Pulmonary artery endothelial cell (primary cell): Measurements from ENCODE around the gene ALPP. TPM values are rescaled to one million over a fixed set of nuclear protein-coding genes. Genes with fewer than 3 reads are reported as not detected.
"Not testable (repeated sequence)": the region's sequence is repeated elsewhere in the genome, so short reads cannot be mapped to it uniquely, and the experiment has no call there.

ENCODE experiments used
- DNase-seq: peaks from one replicate; pipeline ENCODE4 v3.0.0-alpha.2; 2011; ENCODE audit warnings: low read depth, low spot score
- total RNA-seq: library from RNA; depleted of rRNA; stranded (reverse); fragments of >200 nt; gene quantifications from 2 replicates; pipeline ENCODE4 v1.2.3, GENCODE V29; 2014

Gene ALPP
- total RNA-seq, 1 donor from 2014 or later: not detected

DNA sequence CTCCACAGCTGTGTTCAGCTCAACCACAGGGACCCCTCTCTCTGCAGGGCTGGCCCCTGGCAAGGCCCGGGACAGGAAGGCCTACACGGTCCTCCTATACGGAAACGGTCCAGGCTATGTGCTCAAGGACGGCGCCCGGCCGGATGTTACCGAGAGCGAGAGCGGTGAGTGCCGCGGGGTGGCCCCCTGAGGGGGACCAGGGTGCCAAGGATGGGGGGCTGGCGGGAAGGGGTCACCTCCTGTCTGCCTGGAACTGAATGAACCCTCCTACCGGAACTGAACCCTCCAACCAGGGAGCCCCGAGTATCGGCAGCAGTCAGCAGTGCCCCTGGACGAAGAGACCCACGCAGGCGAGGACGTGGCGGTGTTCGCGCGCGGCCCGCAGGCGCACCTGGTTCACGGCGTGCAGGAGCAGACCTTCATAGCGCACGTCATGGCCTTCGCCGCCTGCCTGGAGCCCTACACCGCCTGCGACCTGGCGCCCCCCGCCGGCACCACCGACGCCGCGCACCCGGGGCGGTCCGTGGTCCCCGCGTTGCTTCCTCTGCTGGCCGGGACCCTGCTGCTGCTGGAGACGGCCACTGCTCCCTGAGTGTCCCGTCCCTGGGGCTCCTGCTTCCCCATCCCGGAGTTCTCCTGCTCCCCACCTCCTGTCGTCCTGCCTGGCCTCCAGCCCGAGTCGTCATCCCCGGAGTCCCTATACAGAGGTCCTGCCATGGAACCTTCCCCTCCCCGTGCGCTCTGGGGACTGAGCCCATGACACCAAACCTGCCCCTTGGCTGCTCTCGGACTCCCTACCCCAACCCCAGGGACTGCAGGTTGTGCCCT lies 2.9 kb downstream of the ALPP start:
- not testable (repeated sequence) for DNase-seq

DNA sequence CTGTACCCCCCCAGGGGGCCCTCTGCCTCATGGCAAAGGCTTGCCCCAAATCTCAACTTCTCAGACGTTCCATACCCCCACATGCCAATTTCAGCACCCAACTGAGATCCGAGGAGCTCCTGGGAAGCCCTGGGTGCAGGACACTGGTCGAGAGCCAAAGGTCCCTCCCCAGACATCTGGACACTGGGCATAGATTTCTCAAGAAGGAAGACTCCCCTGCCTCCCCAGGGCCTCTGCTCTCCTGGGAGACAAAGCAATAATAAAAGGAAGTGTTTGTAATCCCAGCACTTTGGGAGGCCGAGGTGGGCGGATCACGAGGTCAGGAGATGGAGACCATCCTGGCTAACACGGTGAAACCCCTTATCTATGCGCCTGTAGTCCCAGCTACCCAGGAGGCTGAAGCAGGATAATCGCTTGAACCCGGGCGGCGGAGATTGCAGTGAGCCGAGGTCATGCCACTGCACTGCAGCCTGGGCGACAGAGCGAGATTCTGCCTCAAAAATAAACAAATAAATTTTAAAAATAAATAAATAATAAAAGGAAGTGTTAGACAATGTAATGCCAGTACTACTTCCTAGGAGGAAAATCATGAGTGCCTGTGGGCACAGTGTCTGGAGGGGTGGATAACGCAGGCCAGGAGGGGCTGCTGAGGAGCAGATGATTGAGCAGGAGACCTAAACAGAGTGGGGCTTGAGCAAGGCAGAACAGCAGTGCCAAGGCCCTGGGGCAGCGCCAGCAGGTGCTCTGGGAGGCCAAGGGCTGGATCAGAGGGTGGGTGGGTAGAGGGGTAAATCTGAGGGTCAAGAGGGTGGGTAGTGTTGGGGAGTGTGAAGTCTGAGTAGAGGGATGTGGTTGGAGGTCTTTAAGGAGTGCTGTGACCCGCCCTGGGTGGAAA lies 4.0 kb downstream of the ALPP start:
- no peak for DNase-seq

DNA sequence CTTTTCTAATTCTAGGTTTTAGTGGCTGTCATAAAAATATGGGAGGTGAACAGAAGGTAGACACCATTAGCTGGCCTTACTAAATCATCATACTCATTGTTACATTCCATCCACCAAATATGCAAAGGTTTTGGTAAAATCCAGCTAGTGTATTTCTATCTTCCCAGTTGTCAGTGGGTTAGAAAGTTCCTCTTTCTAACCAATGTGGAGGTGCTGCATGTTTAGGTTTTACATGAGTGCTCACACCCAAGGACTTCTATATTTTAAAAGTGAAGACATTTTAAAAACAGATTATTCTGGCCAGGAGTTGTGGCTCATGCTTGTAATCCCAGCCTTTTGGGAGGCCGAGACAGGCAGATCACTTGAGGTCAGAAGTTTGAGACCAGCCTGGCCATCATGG lies 5.9 kb downstream of the ALPP start:
- no peak for DNase-seq

GRCh38 chr2:232385058-232385457 lies 6.5 kb downstream of the ALPP start:
- DNase-seq: not testable (repeated sequence)

GRCh38 chr2:232385660-232386489 lies 7.3 kb downstream of the ALPP start:
- no peak for DNase-seq

DNA sequence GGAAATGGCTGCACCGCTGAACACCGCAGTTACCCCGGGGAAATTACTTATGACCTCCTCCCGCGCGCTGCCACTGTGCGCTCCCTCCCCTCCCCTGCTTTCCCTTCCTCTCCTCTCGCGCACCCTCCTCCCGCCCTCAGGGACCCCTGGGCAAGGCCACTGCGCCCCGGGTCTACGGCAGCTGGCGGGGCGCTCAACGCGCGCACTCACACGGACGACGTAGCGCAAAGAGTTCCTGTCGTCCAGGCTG lies 7.9 kb downstream of the ALPP start:
- DNase-seq: no peak

DNA sequence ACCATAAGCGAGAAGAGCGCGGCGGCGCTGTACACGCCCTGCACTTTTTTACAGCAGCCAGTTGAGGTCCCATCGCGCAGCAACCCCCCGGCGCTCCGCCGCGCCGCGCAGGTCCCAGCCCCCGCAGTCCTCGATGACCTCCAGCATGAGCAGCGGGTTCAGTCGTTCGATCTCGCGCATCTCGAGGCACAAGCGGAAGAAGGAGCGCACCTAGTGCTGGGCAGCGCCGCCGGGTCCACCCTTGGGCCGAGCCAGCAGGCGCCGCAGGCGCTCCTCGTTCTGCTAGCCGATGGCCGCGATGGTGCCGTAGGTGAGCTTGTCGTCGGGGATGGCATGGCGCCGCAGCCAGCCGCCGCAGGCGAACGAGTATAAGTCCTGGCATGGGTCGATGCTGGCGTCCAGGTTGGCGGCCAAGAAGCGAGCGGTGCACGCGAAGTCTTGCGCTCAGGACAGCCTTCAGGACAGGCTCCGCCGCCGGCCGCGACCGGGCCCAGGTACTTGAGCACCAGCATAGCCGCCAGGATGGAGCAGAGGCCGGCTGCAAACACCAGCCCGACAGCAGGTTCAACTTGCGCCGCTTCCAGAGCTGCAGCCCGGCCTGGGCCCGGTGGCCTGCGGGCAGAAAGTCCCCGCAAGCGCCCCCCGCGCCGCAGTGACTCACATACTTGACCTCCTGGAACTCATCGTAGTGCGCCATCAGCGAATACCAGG lies 8.3 kb downstream of the ALPP start:
- DNase-seq: no peak

DNA sequence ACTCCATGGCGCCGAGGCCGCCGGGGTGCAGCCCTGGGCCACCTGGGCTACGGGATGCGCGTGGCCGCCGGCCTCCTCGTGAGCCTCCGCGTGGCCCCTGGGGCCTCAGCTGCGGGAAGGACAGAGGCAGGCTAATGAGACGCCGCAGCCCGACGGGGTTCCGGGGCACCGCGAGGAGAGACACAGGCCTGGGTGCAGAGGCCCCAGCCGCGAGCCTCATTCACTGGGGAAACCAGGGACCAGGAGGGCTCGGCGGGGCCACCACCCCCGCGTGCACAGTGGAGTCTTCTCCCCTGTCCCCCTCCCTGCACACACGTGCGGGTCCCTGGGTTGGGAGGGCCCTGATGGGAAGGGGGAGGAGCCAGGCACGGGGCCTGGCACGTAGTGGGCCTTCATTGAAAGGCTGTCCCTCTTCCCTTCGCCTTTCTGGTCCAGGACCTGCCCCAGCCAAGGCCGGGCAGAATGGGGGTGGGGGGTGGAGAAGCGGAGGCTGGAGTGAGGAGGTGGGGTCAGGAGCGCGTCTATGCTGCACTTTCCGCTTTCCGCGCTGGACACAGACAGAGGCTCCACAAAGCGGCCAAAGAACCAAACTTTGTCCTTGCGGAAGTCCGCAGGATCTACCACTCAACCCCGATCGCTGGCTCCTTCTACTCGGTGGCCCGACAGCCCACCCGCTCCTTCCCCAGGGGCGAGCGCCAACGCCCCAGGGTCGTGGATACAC lies 9.1 kb downstream of the ALPP start:
- no peak for DNase-seq

- no peak for DNase-seq
Measured at GRCh38 chr2:232388324-232388891, 9.9 kb downstream of the ALPP start.

- DNase-seq: no peak
Measured at GRCh38 chr2:232389327-232389726, 10.8 kb downstream of the ALPP start.

DNA sequence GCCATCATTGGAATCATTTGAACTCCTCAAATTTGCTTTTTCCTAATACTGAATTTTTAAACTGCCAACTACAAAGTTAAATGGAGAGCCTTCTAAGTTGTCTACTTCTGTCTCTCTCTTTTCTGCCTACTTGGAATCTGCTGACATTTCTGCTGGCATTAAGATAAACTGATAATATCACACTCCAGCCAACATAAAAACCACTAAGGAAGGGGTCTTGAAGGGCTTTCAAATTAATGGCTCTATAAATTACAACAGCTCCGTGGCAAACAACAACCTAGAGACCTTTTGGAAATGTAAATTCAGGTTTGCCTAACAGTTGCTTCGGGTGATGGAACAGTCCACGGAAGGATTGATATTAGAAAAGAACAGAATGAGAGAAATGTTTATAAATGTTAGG lies 12.1 kb downstream of the ALPP start:
- no peak for DNase-seq

GRCh38 chr2:232393556-232393955 lies 15.0 kb downstream of the ALPP start:
- DNase-seq: no peak

DNA sequence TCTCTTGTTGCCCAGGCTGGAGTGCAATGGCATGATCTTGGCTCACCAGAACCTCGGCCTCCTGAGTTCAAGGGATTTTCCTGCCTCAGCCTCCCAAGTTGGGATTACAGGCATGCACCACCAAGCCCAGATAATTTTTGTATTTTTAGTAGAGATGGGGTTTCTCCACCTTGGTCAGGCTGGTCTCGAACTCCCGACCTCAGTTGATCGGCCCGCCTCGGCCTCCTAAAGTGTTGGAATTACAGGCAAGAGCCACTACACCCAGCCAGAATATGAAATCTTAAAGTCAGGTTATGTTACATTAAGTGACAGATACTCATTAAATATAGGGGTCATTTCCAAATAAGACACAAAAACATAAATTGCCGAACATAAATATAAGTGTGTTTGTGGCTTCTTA lies 15.9 kb downstream of the ALPP start:
- not testable (repeated sequence) for DNase-seq

GRCh38 chr2:232395586-232395985 lies 17.0 kb downstream of the ALPP start:
- DNase-seq: no peak

DNA sequence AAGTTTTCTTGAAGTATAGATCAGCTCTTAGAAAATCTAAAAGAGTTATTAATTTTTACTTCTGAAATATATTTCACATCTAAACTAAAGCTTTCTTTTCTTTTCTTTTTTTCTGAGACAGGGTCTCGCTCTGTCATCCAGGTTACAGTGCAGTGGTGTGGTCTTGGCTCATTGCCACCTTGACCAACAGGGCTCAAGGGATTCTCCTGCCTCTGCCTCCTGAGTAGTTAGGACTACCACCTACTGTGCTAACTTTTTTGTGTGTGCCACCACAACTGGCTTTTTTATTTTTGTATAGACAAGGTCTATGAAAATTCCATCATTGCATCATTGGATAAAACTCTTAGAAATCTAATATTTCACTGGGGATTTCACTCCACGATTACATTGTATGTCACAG lies 18.1 kb downstream of the ALPP start:
- no peak for DNase-seq

DNA sequence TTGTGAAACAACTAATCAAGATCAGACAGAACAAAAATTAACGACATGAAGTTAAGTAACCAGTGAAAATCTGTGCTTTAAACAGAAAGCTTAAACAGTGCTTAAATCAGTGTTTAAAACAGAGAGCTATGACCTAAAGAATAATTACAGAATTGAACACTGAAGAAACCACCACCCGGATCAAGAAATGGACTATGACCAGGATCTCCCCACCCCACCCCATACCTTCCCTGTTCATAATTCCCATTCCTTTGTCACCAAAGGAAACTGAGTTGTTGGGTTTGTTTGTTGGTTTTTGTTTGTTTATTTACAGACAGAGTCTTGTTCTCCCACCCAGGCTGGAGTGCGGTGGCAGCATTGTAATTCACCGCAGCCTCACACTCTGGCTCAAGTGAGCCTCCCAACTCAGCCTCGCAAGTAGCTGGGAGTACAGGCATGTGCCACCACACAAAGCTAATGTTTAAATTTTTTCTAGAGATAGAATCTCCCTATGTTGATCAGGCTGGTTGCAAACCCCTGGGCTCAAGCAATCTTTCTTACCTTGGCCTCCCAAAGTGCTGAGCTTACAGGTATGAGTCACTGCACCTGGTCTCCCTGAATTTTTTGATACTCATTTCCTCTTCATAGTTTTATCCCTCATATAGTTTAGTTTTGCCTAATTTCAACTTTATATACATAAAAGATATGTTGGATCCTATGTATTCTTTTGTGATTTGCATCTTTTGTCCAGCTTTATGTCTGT lies 19.9 kb downstream of the ALPP start:
- DNase-seq: no peak

- no peak for DNase-seq
Measured at GRCh38 chr2:232400256-232401015, 21.9 kb downstream of the ALPP start.

GRCh38 chr2:232402518-232402917 lies 24.0 kb downstream of the ALPP start:
- no peak for DNase-seq
